Panc1 (cell line): Measurements from ENCODE around the gene TMEM154. TPM values are rescaled to one million over a fixed set of nuclear protein-coding genes. Genes with fewer than 3 reads are reported as not detected.

ENCODE experiments used
- ATAC-seq: fragments of 200-7000 bp; cut with Tn5 transposase; 2 replicates; pipeline ENCODE4 v1.9.1; 2020; ENCODE audit warnings: mild to moderate bottlenecking, moderate library complexity
- BruUV-seq: library from RNA; stranded (reverse); fragments of 400-500 nt; replicated peaks from 2 replicates; lab custom pipeline; 2021; lab: Mats Ljungman, UMichigan
- CTCF ChIA-PET: fragments of 300-600 bp; sonication (Branson Sonifier 250); formaldehyde crosslinking; loops from one replicate; lab custom pipeline; 2022; ENCODE audit warnings: antibody characterized with exemption; lab: Charles Lee
- POLR2A ChIA-PET: fragments of 300-600 bp; sonication (Branson Sonifier 250); formaldehyde crosslinking; loops from one replicate; lab custom pipeline; 2022; ENCODE audit warnings: antibody characterized with exemption; lab: Charles Lee
- DNase-seq: peaks from one replicate; pipeline ENCODE4 v3.0.0-alpha.2; 2010; ENCODE audit warnings: low read depth, low spot score
- H3K27ac ChIP-seq: 2 replicates; pipeline ENCODE4 v1.5.1; 2011; ENCODE audit warnings: mild to moderate bottlenecking, low read length, inconsistent platforms
- H3K27me3 ChIP-seq: fragments of 200-500 bp; sonication (Bioruptor generic); 2 replicates; pipeline ENCODE4 v1.6.0; 2014; ENCODE audit warnings: low read length, inconsistent platforms; ENCODE audit not compliant: control insufficient read depth, insufficient read depth
- H3K36me3 ChIP-seq: fragments of 200-500 bp; sonication (Bioruptor generic); 2 replicates; pipeline ENCODE4 v1.5.1; 2014; ENCODE audit warnings: inconsistent platforms, mild to moderate bottlenecking, low read length, moderate library complexity; ENCODE audit not compliant: control insufficient read depth, insufficient read depth
- H3K4me1 ChIP-seq: 2 replicates; pipeline ENCODE4 v1.5.1; 2011; ENCODE audit warnings: inconsistent platforms, mild to moderate bottlenecking, low read length, moderate library complexity; ENCODE audit not compliant: control insufficient read depth, insufficient read depth
- H3K4me3 ChIP-seq, 2 experiments: 2 replicates each; pipeline ENCODE4 v1.5.1; 2011 to 2012; ENCODE audit warnings: low read depth in 2 of 2, low read length in 2 of 2, mild to moderate bottlenecking in 2 of 2, inconsistent platforms in 1 of 2, moderate library complexity in 1 of 2
- H3K9me3 ChIP-seq: fragments of 200-500 bp; sonication (Bioruptor generic); 2 replicates; pipeline ENCODE4 v1.5.1; 2014; ENCODE audit warnings: low read depth, mild to moderate bottlenecking, inconsistent platforms, low read length, moderate library complexity; ENCODE audit not compliant: control insufficient read depth, insufficient read depth
- POLR2AphosphoS5 ChIP-seq: IDR thresholded peaks from 2 replicates; pipeline ENCODE4 v1.6.1; 2012; ENCODE audit warnings: mild to moderate bottlenecking, low read depth, low read length, moderate library complexity
- REST ChIP-seq, 2 experiments: IDR thresholded peaks; 2 replicates each; pipeline ENCODE4 v1.6.1; 2011 to 2012; ENCODE audit warnings: low read depth in 2 of 2, control low read depth in 1 of 2, low read length in 1 of 2, mild to moderate bottlenecking in 1 of 2, moderate library complexity in 1 of 2; ENCODE audit not compliant: insufficient read depth in 1 of 2
- SIN3A ChIP-seq: IDR thresholded peaks from 2 replicates; pipeline ENCODE4 v1.6.1; 2012; ENCODE audit warnings: low read depth, mild to moderate bottlenecking, low read length, moderate library complexity, borderline replicate concordance; ENCODE audit not compliant: insufficient read depth
- TCF7L2 ChIP-seq: IDR thresholded peaks from 2 replicates; pipeline ENCODE4 v1.6.1; 2011; ENCODE audit warnings: mild to moderate bottlenecking, low read depth, low read length, inconsistent platforms
- in situ Hi-C: cut with HindIII; loops from 2 replicates; pipeline ENCODE4 v1.10.0; 2016; ENCODE audit warnings: low sequenced_read_pairs, low pct_unique_long_range_greater_than_20kb
- intact Hi-C: fragments of 100-400 bp; cut with micrococcal nuclease; formaldehyde crosslinking; loops from one replicate; pipeline ENCODE4 v1.10.0; 2022; ENCODE audit not compliant: unreplicated experiment
- total RNA-seq: library from RNA; stranded (reverse); gene quantifications from one replicate; pipeline ENCODE4 v1.2.1, GENCODE V29; 2021; ENCODE audit not compliant: unreplicated experiment
- TF ChIP-seq, protein P1 (sequence below): fragments of 450-650 bp; IDR thresholded peaks from 2 replicates; pipeline ENCODE4 v1.5.1; 2017; ENCODE audit warnings: mild to moderate bottlenecking

TMEM154 gene
- total RNA-seq, 1 experiment from 2014 or later, result 0.15 TPM

DNA sequence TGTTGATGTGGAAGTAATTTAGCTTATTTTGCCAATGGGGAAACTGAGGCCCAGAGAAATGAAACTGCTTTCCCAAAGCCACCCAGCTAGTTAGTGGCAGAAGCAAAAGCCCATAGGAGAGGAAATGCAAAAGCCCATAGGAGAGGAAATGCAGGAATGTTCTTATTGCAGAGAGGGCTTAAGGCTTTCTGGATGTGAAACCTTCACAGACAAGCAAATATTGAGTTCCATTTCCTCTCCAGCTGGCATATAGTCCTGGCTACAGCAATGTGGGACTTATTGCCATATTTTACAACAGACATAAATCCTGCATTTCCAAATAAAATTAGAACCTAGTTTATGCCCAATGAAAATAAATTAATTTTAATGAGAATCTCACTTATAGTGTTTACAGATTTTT is 69.7 kb downstream of the TMEM154 start:
- POLR2A ChIA-PET, result no interaction called here
- no TSS peak for BruUV-seq
- H3K9me3 ChIP-seq, result no peaks in the 10 kb centered on the region
- no peaks in the 10 kb centered on the region for H3K36me3 ChIP-seq
- H3K27me3 ChIP-seq, result no peaks in the 10 kb centered on the region
- H3K27ac ChIP-seq, result no peak overlapping the region
- H3K4me1 ChIP-seq, result no peaks in the 10 kb centered on the region
- DNase-seq, result no peak
- no peak overlapping the region for H3K4me3 ChIP-seq
- CTCF ChIA-PET, result no interaction called here
- in situ Hi-C loops (no loop called here), intact Hi-C loops (no loop called here)
- TF ChIP-seq, protein P1, sequence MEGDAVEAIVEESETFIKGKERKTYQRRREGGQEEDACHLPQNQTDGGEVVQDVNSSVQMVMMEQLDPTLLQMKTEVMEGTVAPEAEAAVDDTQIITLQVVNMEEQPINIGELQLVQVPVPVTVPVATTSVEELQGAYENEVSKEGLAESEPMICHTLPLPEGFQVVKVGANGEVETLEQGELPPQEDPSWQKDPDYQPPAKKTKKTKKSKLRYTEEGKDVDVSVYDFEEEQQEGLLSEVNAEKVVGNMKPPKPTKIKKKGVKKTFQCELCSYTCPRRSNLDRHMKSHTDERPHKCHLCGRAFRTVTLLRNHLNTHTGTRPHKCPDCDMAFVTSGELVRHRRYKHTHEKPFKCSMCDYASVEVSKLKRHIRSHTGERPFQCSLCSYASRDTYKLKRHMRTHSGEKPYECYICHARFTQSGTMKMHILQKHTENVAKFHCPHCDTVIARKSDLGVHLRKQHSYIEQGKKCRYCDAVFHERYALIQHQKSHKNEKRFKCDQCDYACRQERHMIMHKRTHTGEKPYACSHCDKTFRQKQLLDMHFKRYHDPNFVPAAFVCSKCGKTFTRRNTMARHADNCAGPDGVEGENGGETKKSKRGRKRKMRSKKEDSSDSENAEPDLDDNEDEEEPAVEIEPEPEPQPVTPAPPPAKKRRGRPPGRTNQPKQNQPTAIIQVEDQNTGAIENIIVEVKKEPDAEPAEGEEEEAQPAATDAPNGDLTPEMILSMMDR, result no peak
- TF ChIP-seq POLR2AphosphoS5 (no peak), REST (IDR thresholded peaks at IDR 0.05; ENCODE audit: insufficient read depth in 1 of 2, low read depth in 2 of 2, low read length in 1 of 2) (no peak), SIN3A (no peak), TCF7L2 (no peak)
- no peak for ATAC-seq

GRCh38 chr4:152609481-152609880 is 70.3 kb downstream of the TMEM154 start:
- TF ChIP-seq, protein P1, result no peak
- TF ChIP-seq SIN3A, result no peak
- no peak for TF ChIP-seq POLR2AphosphoS5
- TF ChIP-seq TCF7L2, result no peak
- no peak for TF ChIP-seq REST (IDR thresholded peaks at IDR 0.05; ENCODE audit: insufficient read depth in 1 of 2, low read depth in 2 of 2, low read length in 1 of 2)
- H3K4me1 ChIP-seq, result no peaks in the 10 kb centered on the region
- CTCF ChIA-PET, result no interaction called here
- no peak overlapping the region for H3K4me3 ChIP-seq
- ATAC-seq (no peak), DNase-seq (no peak)
- H3K9me3 ChIP-seq, result no peaks in the 10 kb centered on the region
- H3K36me3 ChIP-seq, result no peaks in the 10 kb centered on the region
- H3K27me3 ChIP-seq, result no peaks in the 10 kb centered on the region
- no TSS peak for BruUV-seq
- intact Hi-C loops (no loop called here), in situ Hi-C loops (no loop called here)
- POLR2A ChIA-PET, result no interaction called here
- H3K27ac ChIP-seq, result no peak overlapping the region
